Measurements from ENCODE around the gene SRGAP2. TPM values are rescaled to one million over a fixed set of nuclear protein-coding genes. Genes with fewer than 3 reads are reported as not detected.
"Not testable (repeated sequence)": the region's sequence is repeated elsewhere in the genome, so short reads cannot be mapped to it uniquely, and the experiment has no call there.

SRGAP2 gene
- polyA plus RNA-seq, 1 donor: 24.4 TPM

- H3K36me3 ChIP-seq (ENCODE audit: control insufficient read depth, insufficient read depth, low read length); H3K9me3 ChIP-seq (ENCODE audit: control insufficient read depth, low read depth, low read length); H3K27me3 ChIP-seq (ENCODE audit: control insufficient read depth, insufficient read depth, low read length); H3K27ac ChIP-seq (ENCODE audit: low read length); H3K4me3 ChIP-seq (ENCODE audit: low read length); DNase-seq; H3K4me1 ChIP-seq (ENCODE audit: control insufficient read depth, insufficient read depth, low read length): not testable (repeated sequence)
- no CpG with 5 or more reads among the region's 31 CpGs for WGBS (ENCODE audit: insufficient coverage, low lambda C conversion rate)
Observed at GRCh38 chr1:206205569-206205968, 2.2 kb downstream of the SRGAP2 start.

GRCh38 chr1:206210802-206211201, 7.5 kb downstream of the SRGAP2 start:
- WGBS (ENCODE audit: insufficient coverage, low lambda C conversion rate): no CpG with 5 or more reads among the region's 1 CpG
- not testable (repeated sequence) for H3K27ac ChIP-seq (ENCODE audit: low read length); H3K27me3 ChIP-seq (ENCODE audit: control insufficient read depth, insufficient read depth, low read length); H3K4me3 ChIP-seq (ENCODE audit: low read length); H3K36me3 ChIP-seq (ENCODE audit: control insufficient read depth, insufficient read depth, low read length); H3K9me3 ChIP-seq (ENCODE audit: control insufficient read depth, low read depth, low read length); H3K4me1 ChIP-seq (ENCODE audit: control insufficient read depth, insufficient read depth, low read length)
- DNase-seq: peak in 1 of 2 donors; percentile 0

- not testable (repeated sequence) for H3K27ac ChIP-seq (ENCODE audit: low read length); H3K27me3 ChIP-seq (ENCODE audit: control insufficient read depth, insufficient read depth, low read length); H3K36me3 ChIP-seq (ENCODE audit: control insufficient read depth, insufficient read depth, low read length); H3K4me1 ChIP-seq (ENCODE audit: control insufficient read depth, insufficient read depth, low read length); H3K9me3 ChIP-seq (ENCODE audit: control insufficient read depth, low read depth, low read length); DNase-seq; H3K4me3 ChIP-seq (ENCODE audit: low read length)
- no CpG with 5 or more reads among the region's 7 CpGs for WGBS (ENCODE audit: insufficient coverage, low lambda C conversion rate)
Observed at GRCh38 chr1:206215600-206216392, 12.5 kb downstream of the SRGAP2 start.

- H3K4me3 ChIP-seq (ENCODE audit: low read length); DNase-seq; H3K27ac ChIP-seq (ENCODE audit: low read length); H3K36me3 ChIP-seq (ENCODE audit: control insufficient read depth, insufficient read depth, low read length); H3K4me1 ChIP-seq (ENCODE audit: control insufficient read depth, insufficient read depth, low read length); H3K9me3 ChIP-seq (ENCODE audit: control insufficient read depth, low read depth, low read length); H3K27me3 ChIP-seq (ENCODE audit: control insufficient read depth, insufficient read depth, low read length): not testable (repeated sequence)
- WGBS (ENCODE audit: insufficient coverage, low lambda C conversion rate): no CpG with 5 or more reads among the region's 3 CpGs
Observed at GRCh38 chr1:206218285-206218684, 14.9 kb downstream of the SRGAP2 start.

GRCh38 chr1:206218765-206219164, 15.4 kb downstream of the SRGAP2 start:
- not testable (repeated sequence) for H3K27ac ChIP-seq (ENCODE audit: low read length); H3K36me3 ChIP-seq (ENCODE audit: control insufficient read depth, insufficient read depth, low read length)
- no CpG with 5 or more reads among the region's 2 CpGs for WGBS (ENCODE audit: insufficient coverage, low lambda C conversion rate)

GRCh38 chr1:206219514-206220331, 16.4 kb downstream of the SRGAP2 start:
- H3K9me3 ChIP-seq (ENCODE audit: control insufficient read depth, low read depth, low read length); H3K27ac ChIP-seq (ENCODE audit: low read length); H3K4me3 ChIP-seq (ENCODE audit: low read length); H3K27me3 ChIP-seq (ENCODE audit: control insufficient read depth, insufficient read depth, low read length); H3K36me3 ChIP-seq (ENCODE audit: control insufficient read depth, insufficient read depth, low read length); H3K4me1 ChIP-seq (ENCODE audit: control insufficient read depth, insufficient read depth, low read length); DNase-seq: not testable (repeated sequence)
- no CpG with 5 or more reads among the region's 13 CpGs for WGBS (ENCODE audit: insufficient coverage, low lambda C conversion rate)

More at GRCh38 chr1:206218765-206219164, 15.4 kb downstream of the SRGAP2 start:
- not testable (repeated sequence) for H3K27me3 ChIP-seq (ENCODE audit: control insufficient read depth, insufficient read depth, low read length); H3K4me1 ChIP-seq (ENCODE audit: control insufficient read depth, insufficient read depth, low read length); DNase-seq; H3K9me3 ChIP-seq (ENCODE audit: control insufficient read depth, low read depth, low read length); H3K4me3 ChIP-seq (ENCODE audit: low read length)

GRCh38 chr1:206220332-206221000, 17.1 kb downstream of the SRGAP2 start:
- not testable (repeated sequence) for H3K27ac ChIP-seq (ENCODE audit: low read length); H3K9me3 ChIP-seq (ENCODE audit: control insufficient read depth, low read depth, low read length); H3K4me1 ChIP-seq (ENCODE audit: control insufficient read depth, insufficient read depth, low read length); H3K4me3 ChIP-seq (ENCODE audit: low read length); DNase-seq; H3K36me3 ChIP-seq (ENCODE audit: control insufficient read depth, insufficient read depth, low read length); H3K27me3 ChIP-seq (ENCODE audit: control insufficient read depth, insufficient read depth, low read length)
- no CpG with 5 or more reads among the region's 4 CpGs for WGBS (ENCODE audit: insufficient coverage, low lambda C conversion rate)

GRCh38 chr1:206221585-206221984, 18.2 kb downstream of the SRGAP2 start:
- not testable (repeated sequence) for H3K36me3 ChIP-seq (ENCODE audit: control insufficient read depth, insufficient read depth, low read length); H3K27me3 ChIP-seq (ENCODE audit: control insufficient read depth, insufficient read depth, low read length); H3K9me3 ChIP-seq (ENCODE audit: control insufficient read depth, low read depth, low read length); H3K4me1 ChIP-seq (ENCODE audit: control insufficient read depth, insufficient read depth, low read length); H3K27ac ChIP-seq (ENCODE audit: low read length); DNase-seq; H3K4me3 ChIP-seq (ENCODE audit: low read length)
- no CpG with 5 or more reads among the region's 4 CpGs for WGBS (ENCODE audit: insufficient coverage, low lambda C conversion rate)

GRCh38 chr1:206224190-206224776, 20.9 kb downstream of the SRGAP2 start:
- DNase-seq; H3K4me1 ChIP-seq (ENCODE audit: control insufficient read depth, insufficient read depth, low read length); H3K9me3 ChIP-seq (ENCODE audit: control insufficient read depth, low read depth, low read length); H3K4me3 ChIP-seq (ENCODE audit: low read length); H3K27ac ChIP-seq (ENCODE audit: low read length); H3K36me3 ChIP-seq (ENCODE audit: control insufficient read depth, insufficient read depth, low read length); H3K27me3 ChIP-seq (ENCODE audit: control insufficient read depth, insufficient read depth, low read length): not testable (repeated sequence)
- WGBS (ENCODE audit: insufficient coverage, low lambda C conversion rate): no CpG with 5 or more reads among the region's 6 CpGs

- H3K27me3 ChIP-seq (ENCODE audit: control insufficient read depth, insufficient read depth, low read length); H3K4me1 ChIP-seq (ENCODE audit: control insufficient read depth, insufficient read depth, low read length); H3K27ac ChIP-seq (ENCODE audit: low read length); H3K9me3 ChIP-seq (ENCODE audit: control insufficient read depth, low read depth, low read length); H3K4me3 ChIP-seq (ENCODE audit: low read length); DNase-seq; H3K36me3 ChIP-seq (ENCODE audit: control insufficient read depth, insufficient read depth, low read length): not testable (repeated sequence)
- no CpG with 5 or more reads among the region's 4 CpGs for WGBS (ENCODE audit: insufficient coverage, low lambda C conversion rate)
Observed at GRCh38 chr1:206225386-206225785, 22.0 kb downstream of the SRGAP2 start.
